Neural cell (in vitro differentiated cells): ENCODE measurements around the gene DUSP22. TPM values are rescaled to one million over a fixed set of nuclear protein-coding genes. Genes with fewer than 3 reads are reported as not detected.

Experiments
- H2AFZ ChIP-seq: fragments of 200-600, 300-800 bp; sonication (generic), shearing (Covaris generic); 2 replicates; pipeline ENCODE4 v1.6.0; 2014; ENCODE audit warnings: low read depth, mild to moderate bottlenecking, antibody characterized with exemption, low read length, moderate library complexity
- H3F3A ChIP-seq: fragments of 200-600 bp; shearing (Covaris generic); 2 replicates; pipeline ENCODE4 v1.6.1; 2016; ENCODE audit warnings: mild to moderate bottlenecking, moderate library complexity, mixed read lengths, antibody characterized with exemption, low read length; ENCODE audit not compliant: insufficient read depth, poor library complexity, severe bottlenecking
- H3K27ac ChIP-seq: fragments of 200-600, 300-800 bp; sonication (generic), shearing (Covaris generic); 2 replicates; pipeline ENCODE4 v1.5.1; 2014; ENCODE audit warnings: mild to moderate bottlenecking, low read length, moderate library complexity
- H3K27me3 ChIP-seq: fragments of 300-800, 200-600 bp; sonication (generic), shearing (Covaris generic); 2 replicates; pipeline ENCODE4 v1.6.0; 2014; ENCODE audit warnings: mild to moderate bottlenecking, low read depth, low read length, moderate library complexity; ENCODE audit not compliant: insufficient read depth
- H3K36me3 ChIP-seq: fragments of 300-800, 200-600 bp; sonication (generic), shearing (Covaris generic); 2 replicates; pipeline ENCODE4 v1.5.1; 2014; ENCODE audit warnings: mild to moderate bottlenecking, antibody characterized with exemption, low read length, moderate library complexity; ENCODE audit not compliant: insufficient read depth
- H3K4me2 ChIP-seq: fragments of 300-800, 200-600 bp; sonication (generic), shearing (Covaris generic); 2 replicates; pipeline ENCODE4 v1.6.0; 2014; ENCODE audit warnings: mild to moderate bottlenecking, low read length
- H3K4me3 ChIP-seq: fragments of 300-800, 200-600 bp; sonication (generic), shearing (Covaris generic); 2 replicates; pipeline ENCODE4 v1.5.1; 2014; ENCODE audit warnings: mild to moderate bottlenecking, low read length, moderate library complexity
- H3K79me2 ChIP-seq: fragments of 200-600 bp; shearing (Covaris generic); replicated peaks from 2 replicates; pipeline ENCODE4 v1.6.0; 2014; ENCODE audit warnings: mild to moderate bottlenecking, low read length, moderate library complexity; ENCODE audit not compliant: insufficient read depth
- H3K9ac ChIP-seq: fragments of 300-800, 200-600 bp; sonication (generic), shearing (Covaris generic); 2 replicates; pipeline ENCODE4 v1.6.1; 2016; ENCODE audit warnings: mild to moderate bottlenecking, low read length, mixed read lengths
- H3K9me2 ChIP-seq: fragments of 200-600 bp; shearing (Covaris generic); 2 replicates; pipeline ENCODE4 v1.6.1; 2016; ENCODE audit warnings: mild to moderate bottlenecking, low read length, mixed read lengths; ENCODE audit not compliant: insufficient read depth
- H3K9me3 ChIP-seq: fragments of 200-600, 300-800 bp; sonication (generic), shearing (Covaris generic); 2 replicates; pipeline ENCODE4 v1.6.1; 2016; ENCODE audit warnings: mild to moderate bottlenecking, mixed run types, low read length, moderate library complexity, mixed read lengths
- H4K20me1 ChIP-seq: fragments of 200-600 bp; shearing (Covaris generic); 2 replicates; pipeline ENCODE4 v1.6.1; 2016; ENCODE audit warnings: mild to moderate bottlenecking, mixed run types; ENCODE audit not compliant: insufficient read depth
- CTCF ChIP-seq: fragments of 450-650 bp; IDR thresholded peaks from 2 replicates; pipeline ENCODE4 v1.5.1; 2014; ENCODE audit warnings: antibody characterized with exemption, mild to moderate bottlenecking, moderate library complexity; ENCODE audit not compliant: poor library complexity, severe bottlenecking
- EP300 ChIP-seq: fragments of 450-650 bp; conservative IDR thresholded peaks from 2 replicates; pipeline ENCODE4 v1.6.1; 2014; ENCODE audit warnings: antibody characterized with exemption, mild to moderate bottlenecking, moderate library complexity; ENCODE audit not compliant: poor library complexity, severe bottlenecking
- EZH2 ChIP-seq: fragments of 200-600, 300-800 bp; shearing (Covaris generic), sonication (generic); IDR thresholded peaks from 2 replicates; pipeline ENCODE4 v1.6.1; 2014; ENCODE audit warnings: antibody characterized with exemption, low read length, borderline replicate concordance, mild to moderate bottlenecking; ENCODE audit not compliant: insufficient read depth, poor library complexity, severe bottlenecking
- MXI1 ChIP-seq: fragments of 450-650 bp; conservative IDR thresholded peaks from 2 replicates; pipeline ENCODE4 v1.6.1; 2014; ENCODE audit warnings: antibody characterized with exemption, mild to moderate bottlenecking; ENCODE audit not compliant: poor library complexity, severe bottlenecking
- POLR2AphosphoS5 ChIP-seq: IDR thresholded peaks from 2 replicates; pipeline ENCODE4 v1.6.1; 2012
- RAD21 ChIP-seq: fragments of 450-650 bp; conservative IDR thresholded peaks from 2 replicates; pipeline ENCODE4 v1.6.1; 2014; ENCODE audit warnings: antibody characterized with exemption, mild to moderate bottlenecking, moderate library complexity
- REST ChIP-seq: IDR thresholded peaks from 2 replicates; pipeline ENCODE4 v1.6.1; 2012; ENCODE audit warnings: borderline replicate concordance
- SMC3 ChIP-seq: fragments of 450-650 bp; conservative IDR thresholded peaks from 2 replicates; pipeline ENCODE4 v1.6.1; 2014; ENCODE audit warnings: antibody characterized with exemption, mild to moderate bottlenecking, moderate library complexity; ENCODE audit not compliant: poor library complexity
- TAF1 ChIP-seq: IDR thresholded peaks from 2 replicates; pipeline ENCODE4 v1.6.1; 2012; ENCODE audit warnings: low read depth
- polyA plus RNA-seq: library from polyadenylated mRNA; depleted of rRNA; stranded (reverse); fragments of >200 nt; gene quantifications from 2 replicates; pipeline ENCODE4 v1.2.3, GENCODE V29; 2014

Gene DUSP22
- polyA plus RNA-seq, 1 donor from 2014 or later, result 24.9 TPM

DNA sequence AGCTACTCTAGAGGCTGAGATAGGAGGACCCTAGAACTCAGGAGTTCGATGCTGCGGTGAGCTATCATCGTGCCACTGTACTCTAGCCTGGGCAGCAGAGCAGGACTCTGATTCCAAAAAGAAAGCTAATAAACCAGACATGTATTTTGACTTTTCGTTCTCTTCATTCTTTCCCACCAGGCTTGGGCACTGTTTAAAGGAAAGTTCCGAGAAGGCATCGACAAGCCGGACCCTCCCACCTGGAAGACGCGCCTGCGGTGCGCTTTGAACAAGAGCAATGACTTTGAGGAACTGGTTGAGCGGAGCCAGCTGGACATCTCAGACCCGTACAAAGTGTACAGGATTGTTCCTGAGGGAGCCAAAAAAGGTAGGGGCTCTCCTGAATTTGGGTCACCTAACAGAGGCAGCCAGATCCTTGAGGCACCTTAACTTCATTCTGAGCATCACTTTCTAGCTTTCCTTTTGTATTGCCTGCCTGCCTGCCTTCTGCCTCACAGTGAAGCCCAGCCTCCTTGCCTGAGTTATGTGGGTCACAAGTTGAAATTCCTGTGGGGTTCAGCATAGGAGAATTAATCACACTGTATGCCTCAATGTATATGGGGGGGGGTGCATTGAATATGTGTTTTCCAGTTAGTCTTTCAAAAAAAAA lies 102.5 kb downstream of the DUSP22 start:
- Histone ChIP-seq H3K79me2 (no peaks in the 10 kb centered on the region), H2AFZ (no peak overlapping the region), H3F3A (no peaks in the 10 kb centered on the region), H3K9me2 (no peaks in the 10 kb centered on the region), H3K9ac (no peak overlapping the region), H3K36me3 (no peaks in the 10 kb centered on the region), H3K27me3 (peaks cover 69% of the 10 kb centered on the region), H4K20me1 (no peaks in the 10 kb centered on the region), H3K4me2 (no peak overlapping the region), H3K4me3 (no peak overlapping the region), H3K9me3 (no peaks in the 10 kb centered on the region), H3K27ac (no peak overlapping the region)
- TF ChIP-seq TAF1, result no peak
- no peak for TF ChIP-seq SMC3
- no peak for TF ChIP-seq RAD21
- TF ChIP-seq CTCF, result no peak
- no peak for TF ChIP-seq REST
- TF ChIP-seq POLR2AphosphoS5, result no peak
- TF ChIP-seq MXI1, result no peak
- TF ChIP-seq EP300, result no peak
- TF ChIP-seq EZH2, result no peak

DNA sequence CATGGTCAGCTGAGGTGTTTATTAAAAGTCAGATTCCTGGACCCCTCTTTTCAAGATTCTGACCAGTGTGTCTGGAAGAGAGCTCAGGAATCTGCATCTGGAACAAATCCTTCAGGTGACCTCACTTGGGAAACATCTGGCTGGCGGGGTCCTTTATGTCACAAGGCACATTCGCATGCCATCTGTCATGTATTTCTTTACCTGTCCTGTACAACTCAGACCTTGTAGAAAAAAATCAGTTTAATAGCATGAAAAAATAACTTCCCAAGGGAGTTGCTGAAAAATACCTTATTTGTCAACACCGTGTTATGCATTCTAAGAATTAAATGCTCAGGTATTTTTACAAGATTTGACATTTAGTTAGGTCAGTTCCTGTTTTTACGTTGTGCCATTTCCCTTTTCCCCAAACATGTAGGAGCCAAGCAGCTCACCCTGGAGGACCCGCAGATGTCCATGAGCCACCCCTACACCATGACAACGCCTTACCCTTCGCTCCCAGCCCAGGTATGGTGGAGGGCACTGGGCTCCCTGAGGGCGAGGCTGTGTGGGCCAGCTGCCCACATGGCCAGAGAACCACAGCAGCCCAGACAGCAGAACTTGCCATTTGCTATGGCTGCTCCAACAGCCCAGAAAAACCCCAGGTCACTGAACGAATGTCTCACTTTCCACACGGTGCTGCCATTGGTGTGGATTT lies 103.3 kb downstream of the DUSP22 start:
- Histone ChIP-seq H4K20me1 (no peaks in the 10 kb centered on the region), H3K9ac (no peak overlapping the region), H3K9me3 (no peaks in the 10 kb centered on the region), H3K4me3 (no peak overlapping the region), H3F3A (no peaks in the 10 kb centered on the region), H3K79me2 (no peaks in the 10 kb centered on the region), H3K27ac (no peak overlapping the region), H3K27me3 (peaks cover 61% of the 10 kb centered on the region), H3K4me2 (no peak overlapping the region), H3K9me2 (no peaks in the 10 kb centered on the region), H3K36me3 (no peaks in the 10 kb centered on the region), H2AFZ (no peak overlapping the region)
- TF ChIP-seq TAF1 (no peak), SMC3 (no peak), CTCF (no peak), REST (no peak), EP300 (no peak), EZH2 (no peak), MXI1 (no peak), POLR2AphosphoS5 (no peak), RAD21 (no peak)
